ENCODE results near the gene CKAP5.

- TF ChIP-seq, protein P1, sequence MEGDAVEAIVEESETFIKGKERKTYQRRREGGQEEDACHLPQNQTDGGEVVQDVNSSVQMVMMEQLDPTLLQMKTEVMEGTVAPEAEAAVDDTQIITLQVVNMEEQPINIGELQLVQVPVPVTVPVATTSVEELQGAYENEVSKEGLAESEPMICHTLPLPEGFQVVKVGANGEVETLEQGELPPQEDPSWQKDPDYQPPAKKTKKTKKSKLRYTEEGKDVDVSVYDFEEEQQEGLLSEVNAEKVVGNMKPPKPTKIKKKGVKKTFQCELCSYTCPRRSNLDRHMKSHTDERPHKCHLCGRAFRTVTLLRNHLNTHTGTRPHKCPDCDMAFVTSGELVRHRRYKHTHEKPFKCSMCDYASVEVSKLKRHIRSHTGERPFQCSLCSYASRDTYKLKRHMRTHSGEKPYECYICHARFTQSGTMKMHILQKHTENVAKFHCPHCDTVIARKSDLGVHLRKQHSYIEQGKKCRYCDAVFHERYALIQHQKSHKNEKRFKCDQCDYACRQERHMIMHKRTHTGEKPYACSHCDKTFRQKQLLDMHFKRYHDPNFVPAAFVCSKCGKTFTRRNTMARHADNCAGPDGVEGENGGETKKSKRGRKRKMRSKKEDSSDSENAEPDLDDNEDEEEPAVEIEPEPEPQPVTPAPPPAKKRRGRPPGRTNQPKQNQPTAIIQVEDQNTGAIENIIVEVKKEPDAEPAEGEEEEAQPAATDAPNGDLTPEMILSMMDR (conservative IDR thresholded peaks at IDR 0.05; ENCODE audit: low read depth in 2 of 2), result no peak
- no peak for TF ChIP-seq POLR2AphosphoS5 (IDR thresholded peaks at IDR 0.05; ENCODE audit: low read depth)
- TF ChIP-seq ZNF331 (CRISPR knock-in tag; IDR thresholded peaks at IDR 0.05; ENCODE audit: low read depth), result no peak
- no peak for TF ChIP-seq REST (IDR thresholded peaks at IDR 0.05; ENCODE audit: unreplicated experiment)
- TF ChIP-seq CREB1 (CRISPR knock-in tag; IDR thresholded peaks at IDR 0.05; ENCODE audit: low read depth), result no peak
- no peak for TF ChIP-seq EZH2 (IDR thresholded peaks at IDR 0.05; ENCODE audit: low read depth, unreplicated experiment)
- no peak for TF ChIP-seq EZH2phosphoT487 (IDR thresholded peaks at IDR 0.05; ENCODE audit: unreplicated experiment)
- no peak for TF ChIP-seq ZNF462 (CRISPR knock-in tag; IDR thresholded peaks at IDR 0.05)
- no peak for TF ChIP-seq ZNF114 (CRISPR knock-in tag; IDR thresholded peaks at IDR 0.05)
- TF ChIP-seq STAT1 (IDR thresholded peaks at IDR 0.05; ENCODE audit: unreplicated experiment), result no peak
- TF ChIP-seq, protein P2, sequence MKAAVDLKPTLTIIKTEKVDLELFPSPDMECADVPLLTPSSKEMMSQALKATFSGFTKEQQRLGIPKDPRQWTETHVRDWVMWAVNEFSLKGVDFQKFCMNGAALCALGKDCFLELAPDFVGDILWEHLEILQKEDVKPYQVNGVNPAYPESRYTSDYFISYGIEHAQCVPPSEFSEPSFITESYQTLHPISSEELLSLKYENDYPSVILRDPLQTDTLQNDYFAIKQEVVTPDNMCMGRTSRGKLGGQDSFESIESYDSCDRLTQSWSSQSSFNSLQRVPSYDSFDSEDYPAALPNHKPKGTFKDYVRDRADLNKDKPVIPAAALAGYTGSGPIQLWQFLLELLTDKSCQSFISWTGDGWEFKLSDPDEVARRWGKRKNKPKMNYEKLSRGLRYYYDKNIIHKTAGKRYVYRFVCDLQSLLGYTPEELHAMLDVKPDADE (IDR thresholded peaks at IDR 0.05), result no peak
- no peak for TF ChIP-seq JUNB (IDR thresholded peaks at IDR 0.05; ENCODE audit: unreplicated experiment)
These were observed 152.0 kb downstream of the CKAP5 start for GRCh38 chr11:46694072-46694471.

Measured in GM23338 (cell line).